GM23338 (cell line): Measurements from ENCODE around the gene MAP2K1. TPM values are rescaled to one million over a fixed set of nuclear protein-coding genes. Genes with fewer than 3 reads are reported as not detected.

Experiments
- ATAC-seq: fragments of 200-7000 bp; cut with Tn5 transposase; 3 replicates; pipeline ENCODE4 v1.9.1; 2020
- DNase-seq: peaks from one replicate; pipeline ENCODE4 v3.0.0-alpha.2; 2015; ENCODE audit warnings: low spot score
- H2AFZ ChIP-seq: fragments of 200-600 bp; sonication (generic); 2 replicates; pipeline ENCODE4 v1.8.0; 2016; ENCODE audit warnings: antibody characterized with exemption, mild to moderate bottlenecking, moderate library complexity
- H3F3A ChIP-seq: fragments of 200-600 bp; sonication (generic); replicated peaks from 2 replicates; pipeline ENCODE4 v1.8.0; 2017; ENCODE audit warnings: antibody characterized with exemption, mixed run types, low read depth
- H3K27ac ChIP-seq: fragments of 200-600 bp; sonication (generic); 2 replicates; pipeline ENCODE4 v1.6.1; 2016; ENCODE audit warnings: low read depth
- H3K27me3 ChIP-seq: fragments of 200-600 bp; sonication (generic); 2 replicates; pipeline ENCODE4 v1.8.0; 2016; ENCODE audit warnings: mild to moderate bottlenecking, mixed run types, moderate library complexity; ENCODE audit not compliant: insufficient read depth
- H3K36me3 ChIP-seq: fragments of 200-600 bp; sonication (generic); 2 replicates; pipeline ENCODE4 v1.8.0; 2016; ENCODE audit warnings: mild to moderate bottlenecking; ENCODE audit not compliant: insufficient read depth
- H3K4me1 ChIP-seq: fragments of 200-600 bp; sonication (generic); 2 replicates; pipeline ENCODE4 v1.8.0; 2016; ENCODE audit warnings: mild to moderate bottlenecking, moderate library complexity; ENCODE audit not compliant: insufficient read depth
- H3K4me2 ChIP-seq: fragments of 200-600 bp; sonication (generic); 2 replicates; pipeline ENCODE4 v1.7.1; 2017; ENCODE audit warnings: mixed run types
- H3K4me3 ChIP-seq: fragments of 200-600 bp; sonication (generic); 2 replicates; pipeline ENCODE4 v1.6.1; 2016; ENCODE audit warnings: mixed run types
- H3K79me2 ChIP-seq: fragments of 200-600 bp; sonication (generic); replicated peaks from 2 replicates; pipeline ENCODE4 v1.8.0; 2017; ENCODE audit warnings: mild to moderate bottlenecking; ENCODE audit not compliant: insufficient read depth
- H3K9me2 ChIP-seq: fragments of 200-600 bp; sonication (generic); 2 replicates; pipeline ENCODE4 v1.8.0; 2017; ENCODE audit not compliant: insufficient read depth
- H4K20me1 ChIP-seq: fragments of 200-600 bp; sonication (generic); replicated peaks from 2 replicates; pipeline ENCODE4 v1.8.0; 2017; ENCODE audit warnings: mild to moderate bottlenecking; ENCODE audit not compliant: insufficient read depth
- H3K27ac Mint-ChIP-seq: 2 replicates; pipeline ENCODE4 v1.8.0; 2020; ENCODE audit warnings: inconsistent platforms, mild to moderate bottlenecking, moderate library complexity, mixed read lengths
- H3K27me3 Mint-ChIP-seq: 3 replicates; pipeline ENCODE4 v1.8.0; 2022; ENCODE audit warnings: low read depth, mild to moderate bottlenecking, moderate library complexity, mixed read lengths, inconsistent platforms; ENCODE audit not compliant: insufficient read depth, poor library complexity
- H3K36me3 Mint-ChIP-seq: 3 replicates; pipeline ENCODE4 v1.8.0; 2021; ENCODE audit warnings: low read depth, mild to moderate bottlenecking, inconsistent platforms, moderate library complexity, mixed read lengths
- H3K4me1 Mint-ChIP-seq: 3 replicates; pipeline ENCODE4 v1.8.0; 2020; ENCODE audit warnings: mild to moderate bottlenecking, inconsistent platforms, mixed read lengths
- H3K4me3 Mint-ChIP-seq: 3 replicates; pipeline ENCODE4 v1.8.0; 2021; ENCODE audit warnings: moderate library complexity, mild to moderate bottlenecking, inconsistent platforms, mixed read lengths
- H3K9me3 Mint-ChIP-seq: 3 replicates; pipeline ENCODE4 v1.8.0; 2020; ENCODE audit warnings: moderate library complexity, mild to moderate bottlenecking, inconsistent platforms, mixed read lengths
- CREB1 ChIP-seq: fragments of 250-450 bp; sonication (Bioruptor Pico); IDR thresholded peaks from 2 replicates; pipeline ENCODE4 v1.5.0; 2020; ENCODE audit warnings: low read depth, mild to moderate bottlenecking, moderate library complexity
- ETS1 ChIP-seq: IDR thresholded peaks from 2 replicates; pipeline ENCODE4 v1.6.1; 2016; ENCODE audit warnings: antibody characterized with exemption
- EZH2phosphoT487 ChIP-seq: fragments of 200-600 bp; sonication (generic); IDR thresholded peaks from one replicate; pipeline ENCODE4 v1.8.1; 2018; ENCODE audit warnings: antibody characterized with exemption; ENCODE audit not compliant: unreplicated experiment
- NANOG ChIP-seq: IDR thresholded peaks from 2 replicates; pipeline ENCODE4 v1.6.1; 2016; ENCODE audit warnings: antibody characterized with exemption, borderline replicate concordance
- POLR2AphosphoS5 ChIP-seq: IDR thresholded peaks from 2 replicates; pipeline ENCODE4 v1.6.1; 2016; ENCODE audit warnings: antibody characterized with exemption, low read depth
- REST ChIP-seq: IDR thresholded peaks from one replicate; pipeline ENCODE4 v1.6.1; 2018; ENCODE audit warnings: antibody characterized with exemption; ENCODE audit not compliant: unreplicated experiment
- ZNF331 ChIP-seq: fragments of 250-450 bp; sonication (Bioruptor Pico); IDR thresholded peaks from 2 replicates; pipeline ENCODE4 v1.5.0; 2020; ENCODE audit warnings: low read depth, mild to moderate bottlenecking, moderate library complexity
- polyA plus RNA-seq: library from polyadenylated mRNA; unstranded; fragments of >200 nt; fragmentation: Nextera tagmentation; extraction: Ambion mirVana; gene quantifications from 2 replicates; pipeline ENCODE4 v1.2.1, GENCODE V29; 2016
- total RNA-seq: library from RNA; depleted of rRNA; stranded (reverse); fragments of >200 nt; shearing (Covaris generic); gene quantifications from 2 replicates; pipeline ENCODE4 v1.2.3, GENCODE V29; 2014
- TF ChIP-seq, protein P1 (sequence below): fragments of 250-450 bp; sonication (Bioruptor Pico); IDR thresholded peaks from 2 replicates; pipeline ENCODE4 v1.5.0; 2020; ENCODE audit warnings: mild to moderate bottlenecking, moderate library complexity

The MAP2K1 gene
- total and polyA plus RNA-seq, 2 experiments from 2014 or later: 42.0 to 68.5 TPM

GRCh38 chr15:66505430-66505811 is 118.7 kb downstream of the MAP2K1 start:
- Histone ChIP-seq H2AFZ (peak overlapping the region; percentile 11; the same call in 1 of the 2 replicates), H4K20me1 (peaks cover 18% of the 10 kb centered on the region), H3K4me2 (peak overlapping the region; percentile 100), H3K36me3 (peaks cover 49% of the 10 kb centered on the region), H3K27ac (peak overlapping the region; percentile 81), H3K4me1 (peaks cover 26% of the 10 kb centered on the region), H3K9me2 (no peaks in the 10 kb centered on the region), H3F3A (peaks cover 39% of the 10 kb centered on the region), H3K79me2 (peaks cover 80% of the 10 kb centered on the region), H3K4me3 (peak overlapping the region; percentile 100), H3K27me3 (no peaks in the 10 kb centered on the region)
- Mint-ChIP-seq H3K27me3 (peaks cover 2% of the 10 kb centered on the region), H3K36me3 (peaks cover 53% of the 10 kb centered on the region), H3K9me3 (no peaks in the 10 kb centered on the region), H3K4me3 (peak overlapping the region; percentile 98), H3K4me1 (peaks cover 19% of the 10 kb centered on the region; the same call in 2 of the 3 replicates), H3K27ac (peak overlapping the region; percentile 99)
- DNase-seq: no peak
- TF ChIP-seq EZH2phosphoT487: no peak
- no peak for TF ChIP-seq POLR2AphosphoS5
- TF ChIP-seq REST: no peak
- TF ChIP-seq, protein P1, sequence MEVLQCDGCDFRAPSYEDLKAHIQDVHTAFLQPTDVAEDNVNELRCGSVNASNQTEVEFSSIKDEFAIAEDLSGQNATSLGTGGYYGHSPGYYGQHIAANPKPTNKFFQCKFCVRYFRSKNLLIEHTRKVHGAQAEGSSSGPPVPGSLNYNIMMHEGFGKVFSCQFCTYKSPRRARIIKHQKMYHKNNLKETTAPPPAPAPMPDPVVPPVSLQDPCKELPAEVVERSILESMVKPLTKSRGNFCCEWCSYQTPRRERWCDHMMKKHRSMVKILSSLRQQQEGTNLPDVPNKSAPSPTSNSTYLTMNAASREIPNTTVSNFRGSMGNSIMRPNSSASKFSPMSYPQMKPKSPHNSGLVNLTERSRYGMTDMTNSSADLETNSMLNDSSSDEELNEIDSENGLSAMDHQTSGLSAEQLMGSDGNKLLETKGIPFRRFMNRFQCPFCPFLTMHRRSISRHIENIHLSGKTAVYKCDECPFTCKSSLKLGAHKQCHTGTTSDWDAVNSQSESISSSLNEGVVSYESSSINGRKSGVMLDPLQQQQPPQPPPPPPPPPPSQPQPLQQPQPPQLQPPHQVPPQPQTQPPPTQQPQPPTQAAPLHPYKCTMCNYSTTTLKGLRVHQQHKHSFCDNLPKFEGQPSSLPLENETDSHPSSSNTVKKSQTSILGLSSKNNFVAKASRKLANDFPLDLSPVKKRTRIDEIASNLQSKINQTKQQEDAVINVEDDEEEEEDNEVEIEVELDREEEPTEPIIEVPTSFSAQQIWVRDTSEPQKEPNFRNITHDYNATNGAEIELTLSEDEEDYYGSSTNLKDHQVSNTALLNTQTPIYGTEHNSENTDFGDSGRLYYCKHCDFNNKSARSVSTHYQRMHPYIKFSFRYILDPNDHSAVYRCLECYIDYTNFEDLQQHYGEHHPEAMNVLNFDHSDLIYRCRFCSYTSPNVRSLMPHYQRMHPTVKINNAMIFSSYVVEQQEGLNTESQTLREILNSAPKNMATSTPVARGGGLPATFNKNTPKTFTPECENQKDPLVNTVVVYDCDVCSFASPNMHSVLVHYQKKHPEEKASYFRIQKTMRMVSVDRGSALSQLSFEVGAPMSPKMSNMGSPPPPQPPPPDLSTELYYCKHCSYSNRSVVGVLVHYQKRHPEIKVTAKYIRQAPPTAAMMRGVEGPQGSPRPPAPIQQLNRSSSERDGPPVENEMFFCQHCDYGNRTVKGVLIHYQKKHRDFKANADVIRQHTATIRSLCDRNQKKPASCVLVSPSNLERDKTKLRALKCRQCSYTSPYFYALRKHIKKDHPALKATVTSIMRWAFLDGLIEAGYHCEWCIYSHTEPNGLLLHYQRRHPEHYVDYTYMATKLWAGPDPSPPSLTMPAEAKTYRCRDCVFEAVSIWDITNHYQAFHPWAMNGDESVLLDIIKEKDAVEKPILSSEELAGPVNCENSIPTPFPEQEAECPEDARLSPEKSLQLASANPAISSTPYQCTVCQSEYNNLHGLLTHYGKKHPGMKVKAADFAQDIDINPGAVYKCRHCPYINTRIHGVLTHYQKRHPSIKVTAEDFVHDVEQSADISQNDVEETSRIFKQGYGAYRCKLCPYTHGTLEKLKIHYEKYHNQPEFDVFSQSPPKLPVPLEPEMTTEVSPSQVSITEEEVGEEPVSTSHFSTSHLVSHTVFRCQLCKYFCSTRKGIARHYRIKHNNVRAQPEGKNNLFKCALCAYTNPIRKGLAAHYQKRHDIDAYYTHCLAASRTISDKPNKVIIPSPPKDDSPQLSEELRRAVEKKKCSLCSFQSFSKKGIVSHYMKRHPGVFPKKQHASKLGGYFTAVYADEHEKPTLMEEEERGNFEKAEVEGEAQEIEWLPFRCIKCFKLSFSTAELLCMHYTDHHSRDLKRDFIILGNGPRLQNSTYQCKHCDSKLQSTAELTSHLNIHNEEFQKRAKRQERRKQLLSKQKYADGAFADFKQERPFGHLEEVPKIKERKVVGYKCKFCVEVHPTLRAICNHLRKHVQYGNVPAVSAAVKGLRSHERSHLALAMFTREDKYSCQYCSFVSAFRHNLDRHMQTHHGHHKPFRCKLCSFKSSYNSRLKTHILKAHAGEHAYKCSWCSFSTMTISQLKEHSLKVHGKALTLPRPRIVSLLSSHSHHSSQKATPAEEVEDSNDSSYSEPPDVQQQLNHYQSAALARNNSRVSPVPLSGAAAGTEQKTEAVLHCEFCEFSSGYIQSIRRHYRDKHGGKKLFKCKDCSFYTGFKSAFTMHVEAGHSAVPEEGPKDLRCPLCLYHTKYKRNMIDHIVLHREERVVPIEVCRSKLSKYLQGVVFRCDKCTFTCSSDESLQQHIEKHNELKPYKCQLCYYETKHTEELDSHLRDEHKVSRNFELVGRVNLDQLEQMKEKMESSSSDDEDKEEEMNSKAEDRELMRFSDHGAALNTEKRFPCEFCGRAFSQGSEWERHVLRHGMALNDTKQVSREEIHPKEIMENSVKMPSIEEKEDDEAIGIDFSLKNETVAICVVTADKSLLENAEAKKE (CRISPR knock-in tag): no peak
- TF ChIP-seq CREB1 (CRISPR knock-in tag): no peak
- no peak for TF ChIP-seq NANOG
- TF ChIP-seq ZNF331: no peak
- no peak for TF ChIP-seq ETS1
- peak; percentile 62 for ATAC-seq
